Activated CD8-positive, alpha-beta T cell treated with anti-CD3 and anti-CD28 coated beads, Interleukin-2, amount 10 ng/mL, durations not matched to agents 7 days and 5 days (primary cell): ENCODE measurements around the gene IL1RAPL1. TPM values are rescaled to one million over a fixed set of nuclear protein-coding genes. Genes with fewer than 3 reads are reported as not detected.

Source experiments
- ATAC-seq: fragments of 150-1000 bp; cut with Tn5 transposase; one replicate; pipeline ENCODE4 v1.10.0; 2021; ENCODE audit warnings: moderate library complexity
- CTCF ChIA-PET: fragments of 350-600 bp; sonication (Branson Sonifier 250); formaldehyde crosslinking; loops from one replicate; lab custom pipeline; 2021; ENCODE audit warnings: antibody characterized with exemption; lab: Charles Lee
- POLR2A ChIA-PET: fragments of 350-600 bp; sonication (Branson Sonifier 250); formaldehyde crosslinking; loops from one replicate; lab custom pipeline; 2021; ENCODE audit warnings: antibody characterized with exemption; lab: Charles Lee
- DNase-seq: peaks from one replicate; pipeline ENCODE4 v3.0.0-alpha.2; 2020
- H3K27ac Mint-ChIP-seq: one replicate; pipeline ENCODE4 v1.8.0; 2021; ENCODE audit warnings: mild to moderate bottlenecking, mixed read lengths
- H3K27me3 Mint-ChIP-seq: one replicate; pipeline ENCODE4 v1.8.0; 2021; ENCODE audit warnings: low read depth, mixed read lengths
- H3K36me3 Mint-ChIP-seq: one replicate; pipeline ENCODE4 v1.8.0; 2021; ENCODE audit warnings: low read depth, mixed read lengths
- H3K4me1 Mint-ChIP-seq: one replicate; pipeline ENCODE4 v1.8.0; 2021; ENCODE audit warnings: low read depth, mixed read lengths
- H3K4me3 Mint-ChIP-seq: one replicate; pipeline ENCODE4 v1.8.0; 2021; ENCODE audit warnings: mild to moderate bottlenecking, mixed read lengths
- H3K9me3 Mint-ChIP-seq: one replicate; pipeline ENCODE4 v1.8.0; 2022; ENCODE audit warnings: mixed read lengths; ENCODE audit not compliant: insufficient read depth
- total RNA-seq, 2 experiments: library from RNA; stranded (reverse); gene quantifications; one replicate each; pipeline ENCODE4 v1.2.3, GENCODE V29; 2021

The IL1RAPL1 gene
- total RNA-seq, 2 experiments from 2014 or later, result not detected

- Mint-ChIP-seq H3K4me1 (no peaks in the 10 kb centered on the region), H3K36me3 (no peaks in the 10 kb centered on the region), H3K4me3 (no peak overlapping the region), H3K9me3 (no peaks in the 10 kb centered on the region), H3K27me3 (no peaks in the 10 kb centered on the region), H3K27ac (no peak overlapping the region)
- no peak for DNase-seq
- CTCF ChIA-PET, result no interaction called here
- ATAC-seq, result no peak
- POLR2A ChIA-PET, result no interaction called here
Measured at GRCh38 chrX:28998609-28999135, 411.4 kb downstream of the IL1RAPL1 start.

- ChIA-PET CTCF (no interaction called here), POLR2A (no interaction called here)
- H3K36me3 Mint-ChIP-seq, result no peaks in the 10 kb centered on the region
Measured at GRCh38 chrX:29012867-29013266, 425.6 kb downstream of the IL1RAPL1 start.

GRCh38 chrX:29023207-29023606 is 436.0 kb downstream of the IL1RAPL1 start:
- CTCF ChIA-PET, result no interaction called here
- no peaks in the 10 kb centered on the region for H3K4me1 Mint-ChIP-seq
- H3K9me3 Mint-ChIP-seq, result no peaks in the 10 kb centered on the region
- no peak for DNase-seq
- ATAC-seq, result no peak
- H3K27me3 Mint-ChIP-seq, result no peaks in the 10 kb centered on the region
- no peak overlapping the region for H3K4me3 Mint-ChIP-seq
- POLR2A ChIA-PET, result no interaction called here
- no peak overlapping the region for H3K27ac Mint-ChIP-seq
- no peaks in the 10 kb centered on the region for H3K36me3 Mint-ChIP-seq

More at GRCh38 chrX:29012867-29013266, 425.6 kb downstream of the IL1RAPL1 start:
- Mint-ChIP-seq H3K27me3 (no peaks in the 10 kb centered on the region), H3K4me1 (no peaks in the 10 kb centered on the region), H3K4me3 (no peak overlapping the region), H3K9me3 (no peaks in the 10 kb centered on the region), H3K27ac (no peak overlapping the region)
- DNase-seq (no peak), ATAC-seq (no peak)

- DNase-seq (no peak), ATAC-seq (no peak)
- Mint-ChIP-seq H3K27ac (no peak overlapping the region), H3K27me3 (no peaks in the 10 kb centered on the region), H3K9me3 (no peaks in the 10 kb centered on the region), H3K4me3 (no peak overlapping the region), H3K36me3 (no peaks in the 10 kb centered on the region), H3K4me1 (no peaks in the 10 kb centered on the region)
- CTCF ChIA-PET, result no interaction called here
- POLR2A ChIA-PET, result no interaction called here
Measured at GRCh38 chrX:29024871-29025270, 437.6 kb downstream of the IL1RAPL1 start.

GRCh38 chrX:29039501-29039900 is 452.3 kb downstream of the IL1RAPL1 start:
- CTCF ChIA-PET, result no interaction called here
- POLR2A ChIA-PET, result no interaction called here
- Mint-ChIP-seq H3K9me3 (no peaks in the 10 kb centered on the region), H3K4me1 (no peaks in the 10 kb centered on the region), H3K36me3 (no peaks in the 10 kb centered on the region), H3K27ac (no peak overlapping the region), H3K4me3 (no peak overlapping the region), H3K27me3 (no peaks in the 10 kb centered on the region)
- DNase-seq, result no peak
- ATAC-seq, result no peak

- Mint-ChIP-seq H3K9me3 (no peaks in the 10 kb centered on the region), H3K4me3 (no peak overlapping the region), H3K36me3 (no peaks in the 10 kb centered on the region), H3K4me1 (no peaks in the 10 kb centered on the region), H3K27ac (no peak overlapping the region), H3K27me3 (no peaks in the 10 kb centered on the region)
- ChIA-PET POLR2A (no interaction called here), CTCF (no interaction called here)
- ATAC-seq (no peak), DNase-seq (no peak)
Measured at GRCh38 chrX:29040160-29040559, 452.9 kb downstream of the IL1RAPL1 start.

GRCh38 chrX:29042341-29042740 is 455.1 kb downstream of the IL1RAPL1 start:
- no peak overlapping the region for H3K27ac Mint-ChIP-seq
- H3K27me3 Mint-ChIP-seq, result no peaks in the 10 kb centered on the region
- no peaks in the 10 kb centered on the region for H3K36me3 Mint-ChIP-seq
- DNase-seq (no peak), ATAC-seq (no peak)
- CTCF ChIA-PET, result interaction anchor here (0.9 kb wide), 1 partner anchor 9 kb away, joined by 3 read pairs; no protein-coding TSS in a partner anchor
- no peaks in the 10 kb centered on the region for H3K4me1 Mint-ChIP-seq
- no peak overlapping the region for H3K4me3 Mint-ChIP-seq
- POLR2A ChIA-PET, result no interaction called here
- H3K9me3 Mint-ChIP-seq, result no peaks in the 10 kb centered on the region

- no peaks in the 10 kb centered on the region for H3K4me1 Mint-ChIP-seq
- no peaks in the 10 kb centered on the region for H3K27me3 Mint-ChIP-seq
- H3K27ac Mint-ChIP-seq, result no peak overlapping the region
- no peaks in the 10 kb centered on the region for H3K36me3 Mint-ChIP-seq
- no peak for ATAC-seq
- ChIA-PET POLR2A (no interaction called here), CTCF (no interaction called here)
- no peak for DNase-seq
- no peak overlapping the region for H3K4me3 Mint-ChIP-seq
- no peaks in the 10 kb centered on the region for H3K9me3 Mint-ChIP-seq
Measured at GRCh38 chrX:29043746-29044145, 456.5 kb downstream of the IL1RAPL1 start.

GRCh38 chrX:29044423-29045184 is 457.4 kb downstream of the IL1RAPL1 start:
- no peak overlapping the region for H3K4me3 Mint-ChIP-seq
- no peaks in the 10 kb centered on the region for H3K27me3 Mint-ChIP-seq
- DNase-seq (no peak), ATAC-seq (no peak)
- no peaks in the 10 kb centered on the region for H3K36me3 Mint-ChIP-seq
- POLR2A ChIA-PET, result no interaction called here
- CTCF ChIA-PET, result no interaction called here
- no peak overlapping the region for H3K27ac Mint-ChIP-seq
- H3K4me1 Mint-ChIP-seq, result no peaks in the 10 kb centered on the region
- no peaks in the 10 kb centered on the region for H3K9me3 Mint-ChIP-seq

- POLR2A ChIA-PET, result no interaction called here
- Mint-ChIP-seq H3K36me3 (no peaks in the 10 kb centered on the region), H3K27me3 (no peaks in the 10 kb centered on the region), H3K4me1 (no peaks in the 10 kb centered on the region), H3K9me3 (peaks cover 6% of the 10 kb centered on the region), H3K27ac (no peak overlapping the region), H3K4me3 (no peak overlapping the region)
- CTCF ChIA-PET, result no interaction called here
- ATAC-seq, result no peak
- DNase-seq, result no peak
Measured at GRCh38 chrX:29065477-29065876, 478.2 kb downstream of the IL1RAPL1 start.

GRCh38 chrX:29066516-29066915 is 479.3 kb downstream of the IL1RAPL1 start:
- ATAC-seq (no peak), DNase-seq (no peak)
- no peak overlapping the region for H3K27ac Mint-ChIP-seq
- no peaks in the 10 kb centered on the region for H3K4me1 Mint-ChIP-seq
- CTCF ChIA-PET, result no interaction called here
- no peaks in the 10 kb centered on the region for H3K36me3 Mint-ChIP-seq
- H3K9me3 Mint-ChIP-seq, result peaks cover 6% of the 10 kb centered on the region
- no peak overlapping the region for H3K4me3 Mint-ChIP-seq
- POLR2A ChIA-PET, result no interaction called here
- no peaks in the 10 kb centered on the region for H3K27me3 Mint-ChIP-seq

GRCh38 chrX:29067351-29067750 is 480.1 kb downstream of the IL1RAPL1 start:
- Mint-ChIP-seq H3K27ac (no peak overlapping the region), H3K4me1 (no peaks in the 10 kb centered on the region), H3K4me3 (no peak overlapping the region), H3K9me3 (peaks cover 6% of the 10 kb centered on the region), H3K27me3 (no peaks in the 10 kb centered on the region), H3K36me3 (no peaks in the 10 kb centered on the region)
- no peak for DNase-seq
- ChIA-PET CTCF (no interaction called here), POLR2A (no interaction called here)
- no peak for ATAC-seq
